Activated B cell treated with CpG ODN at 0.5 μM for 24 hours (primary cell): ENCODE data around the gene CCNY. TPM values are rescaled to one million over a fixed set of nuclear protein-coding genes. Genes with fewer than 3 reads are reported as not detected.

Source experiments
- ATAC-seq: fragments of 200-7000 bp; cut with Tn5 transposase; one replicate; pipeline ENCODE4 v1.10.0; 2021; ENCODE audit warnings: low read depth, mild to moderate bottlenecking, moderate library complexity
- CTCF ChIA-PET: fragments of 350-600 bp; sonication (Branson Sonifier 250); formaldehyde crosslinking; loops from one replicate; lab custom pipeline; 2021; ENCODE audit warnings: antibody characterized with exemption; lab: Charles Lee
- POLR2A ChIA-PET: fragments of 350-600 bp; sonication (Branson Sonifier 250); formaldehyde crosslinking; loops from one replicate; lab custom pipeline; 2021; ENCODE audit warnings: antibody characterized with exemption; lab: Charles Lee
- DNase-seq: peaks from one replicate; pipeline ENCODE4 v3.0.0; 2022
- H3K27ac Mint-ChIP-seq: one replicate; pipeline ENCODE4 v1.8.0; 2020; ENCODE audit warnings: mixed read lengths
- H3K27me3 Mint-ChIP-seq: one replicate; pipeline ENCODE4 v1.8.0; 2021; ENCODE audit warnings: mixed read lengths
- H3K36me3 Mint-ChIP-seq: one replicate; pipeline ENCODE4 v1.8.0; 2021; ENCODE audit warnings: low read depth, mixed read lengths
- H3K4me1 Mint-ChIP-seq: one replicate; pipeline ENCODE4 v1.8.0; 2021; ENCODE audit warnings: mixed read lengths
- H3K4me3 Mint-ChIP-seq: one replicate; pipeline ENCODE4 v1.8.0; 2020; ENCODE audit warnings: mild to moderate bottlenecking, mixed read lengths
- H3K9me3 Mint-ChIP-seq: one replicate; pipeline ENCODE4 v1.8.0; 2020; ENCODE audit warnings: mixed read lengths
- intact Hi-C: fragments of 100-400 bp; cut with micrococcal nuclease; formaldehyde crosslinking; loops from one replicate; pipeline ENCODE4 v1.15.1; 2024
- total RNA-seq: library from RNA; stranded (reverse); gene quantifications from 2 replicates; pipeline ENCODE4 v1.2.3, GENCODE V29; 2022
- TF ChIP-seq, protein P1 (sequence below): fragments of 200-600 bp; IDR thresholded peaks from one replicate; pipeline ENCODE4 v1.8.0; 2022; ENCODE audit warnings: antibody characterized with exemption, mild to moderate bottlenecking

Gene CCNY
- total RNA-seq, 1 donor from 2014 or later, result 69.2 TPM

DNA sequence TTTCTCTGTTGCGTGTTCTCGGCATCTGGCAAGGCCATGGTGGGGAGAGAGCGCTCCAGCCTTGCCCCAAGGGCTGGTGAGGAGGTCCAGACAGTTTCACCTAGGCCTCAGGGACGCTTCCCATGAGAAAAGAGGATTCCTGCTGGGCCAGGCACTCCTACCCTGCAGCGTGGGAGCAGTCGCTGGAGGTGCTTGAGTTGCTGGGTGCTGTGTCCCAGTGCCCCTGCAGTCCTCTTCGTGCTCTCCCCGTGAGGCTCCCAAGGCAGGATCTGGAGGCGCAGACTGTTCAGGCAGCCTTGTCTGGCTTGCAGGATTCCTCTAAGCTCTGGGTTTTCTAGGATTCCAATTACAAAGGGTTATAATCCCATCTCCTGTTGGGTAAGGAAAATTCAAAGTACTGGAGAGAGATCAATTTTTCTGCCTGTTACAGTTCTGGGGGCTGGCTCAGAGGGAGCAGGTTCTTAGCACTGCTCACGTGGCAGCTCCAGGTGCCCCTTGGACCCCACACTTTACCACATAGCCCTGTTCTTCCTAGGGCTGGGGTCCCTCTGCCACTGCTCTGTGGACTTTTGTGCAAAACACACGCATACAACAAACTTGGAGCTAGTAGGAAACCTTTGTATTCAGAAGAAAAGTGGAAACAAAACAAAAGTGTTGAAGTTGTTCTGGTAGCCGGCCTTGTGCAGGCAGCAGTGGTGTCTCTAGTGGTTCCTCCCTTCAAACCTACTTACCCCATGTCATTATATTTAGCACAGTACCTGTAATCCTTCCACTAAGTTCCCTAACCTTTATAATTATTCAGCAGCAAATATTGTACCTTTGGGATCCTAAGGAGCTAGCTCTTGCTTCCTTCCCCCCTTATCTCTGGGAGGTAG, 60.5 kb downstream of the CCNY start:
- DNase-seq, result no peak
- POLR2A ChIA-PET, result no interaction called here
- H3K4me3 Mint-ChIP-seq, result no peak overlapping the region
- no peak for ATAC-seq
- peaks cover 69% of the 10 kb centered on the region for H3K4me1 Mint-ChIP-seq
- H3K27me3 Mint-ChIP-seq, result no peaks in the 10 kb centered on the region
- H3K27ac Mint-ChIP-seq, result peak overlapping the region; percentile 22
- no peaks in the 10 kb centered on the region for H3K9me3 Mint-ChIP-seq
- intact Hi-C loops, result no loop called here
- TF ChIP-seq, protein P1, sequence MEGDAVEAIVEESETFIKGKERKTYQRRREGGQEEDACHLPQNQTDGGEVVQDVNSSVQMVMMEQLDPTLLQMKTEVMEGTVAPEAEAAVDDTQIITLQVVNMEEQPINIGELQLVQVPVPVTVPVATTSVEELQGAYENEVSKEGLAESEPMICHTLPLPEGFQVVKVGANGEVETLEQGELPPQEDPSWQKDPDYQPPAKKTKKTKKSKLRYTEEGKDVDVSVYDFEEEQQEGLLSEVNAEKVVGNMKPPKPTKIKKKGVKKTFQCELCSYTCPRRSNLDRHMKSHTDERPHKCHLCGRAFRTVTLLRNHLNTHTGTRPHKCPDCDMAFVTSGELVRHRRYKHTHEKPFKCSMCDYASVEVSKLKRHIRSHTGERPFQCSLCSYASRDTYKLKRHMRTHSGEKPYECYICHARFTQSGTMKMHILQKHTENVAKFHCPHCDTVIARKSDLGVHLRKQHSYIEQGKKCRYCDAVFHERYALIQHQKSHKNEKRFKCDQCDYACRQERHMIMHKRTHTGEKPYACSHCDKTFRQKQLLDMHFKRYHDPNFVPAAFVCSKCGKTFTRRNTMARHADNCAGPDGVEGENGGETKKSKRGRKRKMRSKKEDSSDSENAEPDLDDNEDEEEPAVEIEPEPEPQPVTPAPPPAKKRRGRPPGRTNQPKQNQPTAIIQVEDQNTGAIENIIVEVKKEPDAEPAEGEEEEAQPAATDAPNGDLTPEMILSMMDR, result no peak
- CTCF ChIA-PET, result no interaction called here
- H3K36me3 Mint-ChIP-seq, result no peaks in the 10 kb centered on the region

DNA sequence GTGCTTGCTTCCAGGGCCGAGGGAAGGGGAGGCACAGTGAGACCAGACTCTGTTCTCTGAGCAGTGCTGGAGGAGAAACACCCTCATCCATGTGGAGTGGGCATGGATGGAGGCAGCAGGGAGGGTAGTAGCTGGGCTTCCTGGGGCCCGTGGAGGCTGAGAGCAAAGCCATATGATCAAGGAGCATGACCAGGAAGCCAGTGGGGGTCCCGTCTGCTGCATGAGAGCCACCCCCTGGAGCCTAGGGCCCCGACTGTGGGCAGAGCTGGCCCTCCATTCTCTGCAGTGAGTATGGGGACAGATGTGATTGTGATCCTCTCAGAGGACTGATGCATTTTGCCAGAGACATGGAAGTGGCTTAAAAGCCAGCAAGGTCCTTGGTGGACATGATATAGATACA, 61.6 kb downstream of the CCNY start:
- ChIA-PET CTCF (no interaction called here), POLR2A (no interaction called here)
- Mint-ChIP-seq H3K36me3 (no peaks in the 10 kb centered on the region), H3K4me3 (no peak overlapping the region), H3K4me1 (peaks cover 60% of the 10 kb centered on the region), H3K27ac (no peak overlapping the region), H3K9me3 (no peaks in the 10 kb centered on the region), H3K27me3 (no peaks in the 10 kb centered on the region)
- DNase-seq (no peak), ATAC-seq (no peak)
- TF ChIP-seq, protein P1, result no peak
- intact Hi-C loops, result loop anchor here (2.0 kb wide), 1 partner anchor 19 kb away; no protein-coding TSS in a partner anchor

DNA sequence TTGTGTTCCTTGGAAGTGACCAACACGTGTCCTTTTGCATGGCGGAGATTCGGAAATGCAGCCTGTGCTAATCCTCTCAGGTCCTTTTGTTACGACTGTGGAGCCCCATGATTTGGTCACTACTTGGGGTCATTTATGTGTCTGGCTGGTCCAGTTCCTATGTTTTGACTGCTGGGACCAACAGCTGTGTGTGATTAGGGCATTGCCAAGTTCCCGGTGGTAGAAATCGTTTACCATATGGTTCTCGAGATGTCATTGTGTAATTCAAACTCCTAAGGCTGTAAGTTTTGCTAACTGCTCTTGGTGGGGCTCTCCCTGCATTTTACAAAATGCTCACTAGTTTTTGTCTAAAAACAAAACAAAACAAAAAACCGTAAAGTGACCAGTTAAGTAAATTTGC, 62.0 kb downstream of the CCNY start:
- CTCF ChIA-PET, result no interaction called here

DNA sequence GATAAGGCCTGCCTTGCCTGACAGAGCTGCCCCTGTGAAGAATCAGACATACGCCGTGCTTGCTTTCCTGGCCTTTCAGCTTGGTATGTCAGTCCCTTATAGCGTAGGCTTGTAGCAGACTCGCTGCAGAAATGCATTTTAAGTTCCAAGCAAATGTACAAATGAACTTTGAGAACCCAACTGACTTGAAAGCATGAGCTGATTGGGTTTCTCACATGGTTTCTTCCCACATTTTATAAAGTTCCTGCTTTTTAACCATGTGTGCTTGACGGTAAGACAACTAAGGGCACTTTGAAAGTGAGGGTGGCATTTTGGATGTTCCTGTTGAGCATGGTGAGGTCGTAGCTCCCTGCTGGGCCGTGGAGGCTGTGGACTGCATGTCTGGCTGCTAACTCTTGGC, 62.6 kb downstream of the CCNY start:
- no peak for DNase-seq
- Mint-ChIP-seq H3K4me1 (peaks cover 52% of the 10 kb centered on the region), H3K27ac (no peak overlapping the region), H3K36me3 (no peaks in the 10 kb centered on the region), H3K27me3 (no peaks in the 10 kb centered on the region), H3K4me3 (no peak overlapping the region), H3K9me3 (no peaks in the 10 kb centered on the region)
- CTCF ChIA-PET, result no interaction called here
- no peak for ATAC-seq
- POLR2A ChIA-PET, result interaction anchor here (0.7 kb wide), 1 partner anchor 138 kb away, joined by 3 read pairs; no protein-coding TSS in a partner anchor
- TF ChIP-seq, protein P1, result no peak
- intact Hi-C loops, result loop anchor here (2.0 kb wide), 1 partner anchor 20 kb away; no protein-coding TSS in a partner anchor

More for the DNA sequence above, 62.0 kb downstream of the CCNY start:
- ATAC-seq, result no peak
- no peak for DNase-seq
- Mint-ChIP-seq H3K27me3 (no peaks in the 10 kb centered on the region), H3K4me1 (peaks cover 56% of the 10 kb centered on the region), H3K4me3 (no peak overlapping the region), H3K27ac (no peak overlapping the region), H3K36me3 (no peaks in the 10 kb centered on the region), H3K9me3 (no peaks in the 10 kb centered on the region)
- intact Hi-C loops, result loop anchor here (2.0 kb wide), 1 partner anchor 20 kb away; no protein-coding TSS in a partner anchor
- TF ChIP-seq, protein P1, result no peak
- POLR2A ChIA-PET, result no interaction called here

DNA sequence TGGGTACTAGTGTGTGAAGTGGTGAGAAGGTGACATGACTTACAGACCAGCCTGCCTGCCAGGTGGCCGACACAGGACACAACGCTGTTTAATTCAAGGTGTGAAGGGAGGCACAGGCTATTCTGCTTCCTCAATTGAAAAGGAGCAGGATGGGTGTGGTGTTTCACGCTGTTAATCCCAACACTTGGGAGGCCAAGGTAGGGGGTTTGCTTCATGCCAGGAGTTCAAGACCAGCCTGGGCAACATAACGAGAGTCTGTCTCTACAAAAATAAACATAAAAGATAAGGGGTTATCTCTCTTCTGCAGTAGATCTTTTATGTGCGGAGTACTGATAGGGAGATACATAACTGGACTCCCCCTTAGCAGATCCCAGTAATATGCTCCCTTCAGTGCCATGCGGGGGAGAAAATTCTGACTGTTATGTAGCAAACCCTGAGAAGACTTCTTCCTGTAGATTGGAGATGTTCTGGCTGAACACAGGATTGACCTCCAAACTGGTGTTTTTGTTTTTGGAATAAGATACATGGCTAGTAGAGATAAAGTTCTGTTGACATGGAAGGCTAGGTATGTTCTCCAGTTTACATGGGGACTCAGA, 63.2 kb downstream of the CCNY start:
- no peak for ATAC-seq
- no peaks in the 10 kb centered on the region for H3K36me3 Mint-ChIP-seq
- CTCF ChIA-PET, result no interaction called here

More for the DNA sequence above, 63.2 kb downstream of the CCNY start:
- peak overlapping the region; percentile 12 for H3K4me3 Mint-ChIP-seq
- H3K27ac Mint-ChIP-seq, result peak overlapping the region; percentile 8
- POLR2A ChIA-PET, result interaction anchor here (0.7 kb wide), 1 partner anchor 138 kb away, joined by 3 read pairs; no protein-coding TSS in a partner anchor
- peaks cover 50% of the 10 kb centered on the region for H3K4me1 Mint-ChIP-seq
- TF ChIP-seq, protein P1, result no peak
- DNase-seq, result no peak
- intact Hi-C loops, result loop anchor here (2.0 kb wide), 1 partner anchor 21 kb away; no protein-coding TSS in a partner anchor
- H3K9me3 Mint-ChIP-seq, result no peaks in the 10 kb centered on the region
- H3K27me3 Mint-ChIP-seq, result no peaks in the 10 kb centered on the region
